CD4-positive, alpha-beta T cell (primary cell): Measurements from ENCODE around the gene TULP3. TPM values are rescaled to one million over a fixed set of nuclear protein-coding genes. Genes with fewer than 3 reads are reported as not detected.

ENCODE experiments used
- ATAC-seq: fragments of 200-7000 bp; cut with Tn5 transposase; one replicate; pipeline ENCODE4 v1.10.0; 2022; ENCODE audit warnings: mild to moderate bottlenecking; ENCODE audit not compliant: poor library complexity
- CTCF ChIA-PET: fragments of 350-600 bp; sonication (Branson Sonifier 250); formaldehyde crosslinking; loops from one replicate; lab custom pipeline; 2021; ENCODE audit warnings: antibody characterized with exemption, inconsistent platforms; lab: Charles Lee
- POLR2A ChIA-PET: fragments of 350-600 bp; sonication (Branson Sonifier 250); formaldehyde crosslinking; loops from one replicate; lab custom pipeline; 2021; ENCODE audit warnings: antibody characterized with exemption, inconsistent platforms; lab: Charles Lee
- DNase-seq, 14 experiments: peaks; one replicate each; pipeline ENCODE4 v3.0.0-alpha.2; 2013 to 2020; ENCODE audit warnings: mixed read lengths in 2 of 14
- H3K27ac ChIP-seq, 2 donors: one replicate each; pipeline versions ENCODE4 v1.5.1 to v1.7.0; 2013; ENCODE audit warnings: low read length in 2 of 2, low read depth in 1 of 2, mild to moderate bottlenecking in 1 of 2
- H3K27me3 ChIP-seq, 2 experiments: 1 replicate in 1 of 2; 2 replicates in 1 of 2; pipeline versions ENCODE4 v1.6.1 to v1.7.0; 2013; ENCODE audit warnings: low read length in 2 of 2, control low read depth in 1 of 2, mild to moderate bottlenecking in 1 of 2, moderate library complexity in 1 of 2; ENCODE audit not compliant: insufficient read depth in 2 of 2, control insufficient read depth in 1 of 2
- H3K36me3 ChIP-seq: one replicate; pipeline ENCODE4 v1.6.1; 2013; ENCODE audit warnings: low read length, control low read depth; ENCODE audit not compliant: insufficient read depth
- H3K4me1 ChIP-seq: one replicate; pipeline ENCODE4 v1.6.1; 2013; ENCODE audit warnings: low read length, control low read depth; ENCODE audit not compliant: insufficient read depth
- H3K4me3 ChIP-seq: one replicate; pipeline ENCODE4 v1.5.1; 2013; ENCODE audit warnings: mild to moderate bottlenecking, low read length, moderate library complexity
- H3K9me3 ChIP-seq, 2 experiments: 1 replicate in 1 of 2; 2 replicates in 1 of 2; pipeline versions ENCODE4 v1.6.1 to v1.7.0; 2013; ENCODE audit warnings: low read length in 2 of 2, mild to moderate bottlenecking in 2 of 2, control low read depth in 1 of 2, moderate library complexity in 1 of 2; ENCODE audit not compliant: control insufficient read depth in 1 of 2, insufficient read depth in 1 of 2
- H3K27ac Mint-ChIP-seq: one replicate; pipeline ENCODE4 v1.8.0; 2020; ENCODE audit warnings: mixed read lengths
- H3K27me3 Mint-ChIP-seq: one replicate; pipeline ENCODE4 v1.8.0; 2021; ENCODE audit warnings: mixed read lengths
- H3K36me3 Mint-ChIP-seq: one replicate; pipeline ENCODE4 v1.8.0; 2021; ENCODE audit warnings: low read depth, mixed read lengths
- H3K4me1 Mint-ChIP-seq: one replicate; pipeline ENCODE4 v1.8.0; 2021; ENCODE audit warnings: low read depth, mixed read lengths
- H3K4me3 Mint-ChIP-seq: one replicate; pipeline ENCODE4 v1.8.0; 2020; ENCODE audit warnings: mild to moderate bottlenecking, mixed read lengths
- H3K9me3 Mint-ChIP-seq: one replicate; pipeline ENCODE4 v1.8.0; 2020; ENCODE audit warnings: mixed read lengths
- CTCF ChIP-seq: fragments of 200-600 bp; IDR thresholded peaks from one replicate; pipeline ENCODE4 v1.8.0; 2022; ENCODE audit warnings: antibody characterized with exemption, mild to moderate bottlenecking
- intact Hi-C, 2 experiments: fragments of 100-400 bp; cut with DNase I in 1 of 2; cut with micrococcal nuclease in 1 of 2; formaldehyde crosslinking; loops; one replicate each; pipeline versions ENCODE4 v1.15.1 to v1.9.0; 2023 to 2025; cut with DNase I, micrococcal nuclease
- total RNA-seq, 174 experiments: library from RNA in 2 of 174; stranded (reverse) in 2 of 174; gene quantifications; one replicate each; pipeline ENCODE4 v1.2.3 and lab custom pipeline; 2021 to 2026

TULP3 gene
- total RNA-seq, 2 experiments from 2014 or later: 4.2 to 5.5 TPM

- DNase-seq (no peak), ATAC-seq (no peak)
- Histone ChIP-seq H3K27me3 (no peaks in the 10 kb centered on the region), H3K4me1 (no peaks in the 10 kb centered on the region), H3K4me3 (no peak overlapping the region), H3K36me3 (no peaks in the 10 kb centered on the region), H3K9me3 (peaks cover 0 to 8% of the 10 kb centered on the region in 2 experiments), H3K27ac (no peak overlapping the region)
- TF ChIP-seq CTCF: no peak
- CTCF ChIA-PET: no interaction called here
- POLR2A ChIA-PET: no interaction called here
- H3K27me3 Mint-ChIP-seq: peaks cover 5% of the 10 kb centered on the region
- intact Hi-C loops: no loop called here
- H3K36me3 Mint-ChIP-seq: no peaks in the 10 kb centered on the region
- H3K4me3 Mint-ChIP-seq: no peak overlapping the region
- no peak overlapping the region for H3K27ac Mint-ChIP-seq
- H3K9me3 Mint-ChIP-seq: peaks cover 5% of the 10 kb centered on the region
- H3K4me1 Mint-ChIP-seq: no peaks in the 10 kb centered on the region
These were observed 94.0 kb downstream of the TULP3 start for GRCh38 chr12:2984698-2985097.

GRCh38 chr12:2986876-2987275 lies 96.2 kb downstream of the TULP3 start:
- DNase-seq (no peak), ATAC-seq (no peak)
- no peaks in the 10 kb centered on the region for H3K27me3 ChIP-seq
- Mint-ChIP-seq H3K4me3 (no peak overlapping the region), H3K9me3 (peaks cover 5% of the 10 kb centered on the region), H3K27me3 (peaks cover 5% of the 10 kb centered on the region), H3K4me1 (no peaks in the 10 kb centered on the region), H3K36me3 (no peaks in the 10 kb centered on the region), H3K27ac (no peak overlapping the region)
- H3K36me3 ChIP-seq: no peaks in the 10 kb centered on the region
- CTCF ChIA-PET: no interaction called here
- TF ChIP-seq CTCF: no peak
- H3K4me1 ChIP-seq: no peaks in the 10 kb centered on the region
- peaks cover 0 to 13% of the 10 kb centered on the region in 2 experiments for H3K9me3 ChIP-seq
- POLR2A ChIA-PET: no interaction called here
- no peak overlapping the region for H3K4me3 ChIP-seq
- no peak overlapping the region for H3K27ac ChIP-seq
- intact Hi-C loops: no loop called here

- ATAC-seq: no peak
- intact Hi-C loops: no loop called here
- TF ChIP-seq CTCF: no peak
These were observed 97.8 kb downstream of the TULP3 start for GRCh38 chr12:2988494-2988893.

More at GRCh38 chr12:2988494-2988893, 97.8 kb downstream of the TULP3 start:
- ChIA-PET CTCF (no interaction called here), POLR2A (no interaction called here)
- Mint-ChIP-seq H3K4me1 (no peaks in the 10 kb centered on the region), H3K9me3 (peaks cover 5% of the 10 kb centered on the region), H3K4me3 (no peak overlapping the region), H3K36me3 (no peaks in the 10 kb centered on the region), H3K27ac (no peak overlapping the region), H3K27me3 (peaks cover 5% of the 10 kb centered on the region)
- Histone ChIP-seq H3K27me3 (no peaks in the 10 kb centered on the region), H3K27ac (no peak overlapping the region), H3K4me1 (no peaks in the 10 kb centered on the region), H3K9me3 (peaks cover 0 to 13% of the 10 kb centered on the region in 2 experiments), H3K4me3 (no peak overlapping the region), H3K36me3 (no peaks in the 10 kb centered on the region)
- no peak for DNase-seq

Other genes with a start within 250 kb of the TULP3 start
- 10 to 100 TPM; 35.7 to 40.3 TPM for gene FKBP4, start 95.9 kb upstream of the TULP3 start, total RNA-seq
- gene ITFG2, start 78.2 kb upstream of the TULP3 start, total RNA-seq: 10 to 100 TPM; 61.3 to 68.5 TPM
- gene NRIP2, start 55.9 kb upstream of the TULP3 start, total RNA-seq: not detected
- gene TEX52, start 33.9 kb upstream of the TULP3 start, total RNA-seq: not detected
- gene FOXM1, start 13.7 kb upstream of the TULP3 start, total RNA-seq: under 1 TPM; 0.59 to 0.80 TPM
- gene RHNO1, start 13.7 kb upstream of the TULP3 start, total RNA-seq: 10 to 100 TPM; 26.5 to 31.3 TPM
- not detected for gene TEAD4, start 68.5 kb downstream of the TULP3 start, total RNA-seq
- gene TSPAN9, start 186.5 kb downstream of the TULP3 start, total RNA-seq: 1 to 10 TPM in 1 of 2 experiments, under 1 TPM in 1; 0.82 to 1.3 TPM